ENCODE results near the gene NT5C1A.

Gene NT5C1A

DNA sequence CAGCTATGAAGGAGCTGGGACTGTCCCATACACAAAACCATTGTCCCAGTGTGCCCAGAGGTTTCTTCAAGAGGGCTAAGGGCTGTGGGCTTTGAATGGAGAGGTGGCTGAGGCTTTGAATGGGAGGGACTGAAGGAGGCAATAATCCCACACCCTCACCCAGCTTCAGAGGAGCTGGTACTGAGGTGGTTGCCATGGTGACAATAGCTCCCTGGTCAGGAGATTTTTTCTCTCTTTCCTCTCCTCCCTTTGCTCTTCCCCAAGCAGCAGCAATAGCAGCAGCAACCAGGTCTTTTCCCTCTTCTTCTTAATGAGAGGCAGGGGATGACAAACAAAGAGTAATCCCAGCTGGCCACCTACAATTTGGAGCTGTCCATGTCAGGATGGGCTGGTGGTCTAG lies 17.7 kb upstream of the NT5C1A start:
- no peak for DNase-seq (ENCODE audit: low read depth in 2 of 2)

DNA sequence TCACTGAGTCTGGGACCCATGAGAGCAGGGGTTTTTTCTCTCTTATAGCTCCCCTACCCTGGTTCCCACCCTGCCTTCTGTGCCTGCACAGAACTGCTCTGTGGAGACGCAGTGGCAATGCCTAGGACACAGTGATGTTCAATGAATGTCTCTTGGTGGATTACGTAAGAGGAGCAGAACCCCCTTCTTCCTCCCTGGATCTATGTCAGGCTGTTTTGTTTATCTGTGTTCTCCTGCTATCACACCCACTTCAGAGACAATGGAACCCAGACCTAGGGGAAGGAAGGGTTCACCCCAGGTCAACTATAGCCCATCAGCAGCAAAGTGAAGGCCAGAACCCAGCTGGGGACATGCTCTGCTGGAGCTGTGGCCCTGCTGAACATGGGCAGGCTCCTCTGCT lies 17.3 kb upstream of the NT5C1A start:
- DNase-seq (ENCODE audit: low read depth in 2 of 2), result no peak

GRCh38 chr1:39688706-39689105 lies 16.8 kb upstream of the NT5C1A start:
- no peak for DNase-seq (ENCODE audit: low read depth in 2 of 2)

DNA sequence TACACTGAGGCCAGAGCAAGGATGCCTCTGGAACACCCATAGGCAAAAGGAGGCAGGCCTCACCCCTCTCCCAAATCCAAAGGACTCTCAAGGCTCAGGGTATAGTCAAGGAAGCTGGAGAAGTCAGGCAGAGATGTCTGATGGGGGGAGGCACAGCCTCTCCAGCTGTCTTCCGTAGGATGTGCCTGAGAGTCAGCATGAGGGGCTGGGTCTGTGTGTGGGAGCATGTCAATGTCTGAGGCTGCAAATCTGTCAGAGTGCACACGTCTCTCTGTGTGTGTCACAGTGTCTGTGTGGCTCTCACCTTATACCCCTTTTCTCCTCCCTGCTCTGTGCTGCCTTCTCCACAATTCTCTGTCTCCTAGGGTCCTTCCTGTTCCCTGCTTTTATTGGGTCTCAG lies 15.3 kb upstream of the NT5C1A start:
- DNase-seq (ENCODE audit: low read depth in 2 of 2), result no peak

DNA sequence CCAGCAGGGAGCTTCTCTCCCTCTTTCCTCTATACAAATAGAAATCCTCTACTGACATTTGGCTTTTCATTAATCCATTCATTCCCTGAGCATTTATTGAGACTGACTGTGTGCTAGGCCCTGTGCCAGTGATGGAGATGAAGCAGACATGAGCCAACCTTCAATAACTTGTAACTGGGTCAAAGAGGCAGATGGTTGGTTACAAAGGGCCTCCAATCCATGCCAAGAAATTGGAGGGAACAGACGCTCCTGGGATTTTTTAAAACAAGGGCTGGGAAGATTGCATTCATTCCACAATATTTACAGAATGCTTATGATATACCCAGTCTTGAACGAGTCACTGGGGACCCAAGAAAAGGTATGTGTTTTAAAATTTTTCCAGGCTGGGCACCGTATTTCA lies 13.2 kb upstream of the NT5C1A start:
- DNase-seq (ENCODE audit: low read depth in 2 of 2), result no peak

DNA sequence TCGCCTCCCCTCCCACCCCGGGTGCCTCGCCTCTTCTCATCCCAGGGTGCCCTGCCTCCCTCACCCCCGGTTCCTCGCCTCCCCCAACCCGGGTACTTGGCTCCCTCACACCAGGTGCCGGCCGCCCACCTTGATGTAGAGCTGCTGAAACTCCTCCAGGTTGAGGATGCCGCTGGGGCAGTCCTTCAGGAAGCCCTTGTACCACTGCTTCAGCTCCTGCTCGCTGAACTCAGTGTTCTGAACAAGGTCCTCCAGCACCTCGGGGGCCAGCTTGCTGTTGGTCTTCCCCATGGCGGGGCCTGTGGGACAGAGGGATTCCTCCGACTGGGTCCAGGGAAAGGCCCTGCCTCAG lies 12.4 kb upstream of the NT5C1A start:
- DNase-seq (ENCODE audit: low read depth in 2 of 2), result no peak

DNA sequence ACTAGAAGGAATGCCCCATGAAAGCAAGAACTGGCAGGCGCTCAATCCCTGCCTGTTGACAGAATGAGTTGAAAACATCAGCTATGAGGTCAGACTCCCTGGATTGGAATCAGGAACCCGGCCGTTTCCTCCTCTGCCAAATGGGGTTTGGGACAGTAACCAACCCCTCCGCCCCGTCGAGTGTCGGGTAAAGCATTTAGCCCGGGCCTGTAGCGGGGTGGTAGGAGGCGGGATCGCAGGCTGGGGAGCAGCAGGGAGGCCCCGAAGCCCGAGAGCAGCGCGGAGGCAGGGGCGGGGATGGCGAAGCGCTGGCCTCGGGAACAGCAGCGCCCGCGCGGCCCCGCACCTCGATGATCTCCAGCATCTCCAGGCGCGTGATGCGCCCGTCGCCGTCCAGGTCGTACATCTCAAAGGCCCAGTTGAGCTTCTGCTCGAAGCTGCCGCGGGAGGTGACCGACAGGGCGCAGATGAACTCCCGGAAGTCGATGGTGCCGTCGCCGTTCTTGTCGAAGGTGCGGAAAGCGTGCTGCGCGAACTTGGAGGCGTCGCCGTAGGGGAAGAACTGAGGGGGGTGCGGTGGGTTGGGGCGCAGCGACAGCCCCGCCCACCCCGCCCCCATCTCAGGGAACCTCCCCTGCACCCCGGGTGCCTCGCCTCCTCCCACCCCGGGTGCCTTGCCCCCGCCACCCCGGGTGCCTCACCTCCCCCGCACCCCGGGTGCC lies 11.8 kb upstream of the NT5C1A start:
- no peak for DNase-seq (ENCODE audit: low read depth in 2 of 2)

GRCh38 chr1:39681999-39682398 lies 10.1 kb upstream of the NT5C1A start:
- no peak for DNase-seq (ENCODE audit: low read depth in 2 of 2)

GRCh38 chr1:39681294-39681693 lies 9.4 kb upstream of the NT5C1A start:
- DNase-seq (ENCODE audit: low read depth in 2 of 2), result no peak

DNA sequence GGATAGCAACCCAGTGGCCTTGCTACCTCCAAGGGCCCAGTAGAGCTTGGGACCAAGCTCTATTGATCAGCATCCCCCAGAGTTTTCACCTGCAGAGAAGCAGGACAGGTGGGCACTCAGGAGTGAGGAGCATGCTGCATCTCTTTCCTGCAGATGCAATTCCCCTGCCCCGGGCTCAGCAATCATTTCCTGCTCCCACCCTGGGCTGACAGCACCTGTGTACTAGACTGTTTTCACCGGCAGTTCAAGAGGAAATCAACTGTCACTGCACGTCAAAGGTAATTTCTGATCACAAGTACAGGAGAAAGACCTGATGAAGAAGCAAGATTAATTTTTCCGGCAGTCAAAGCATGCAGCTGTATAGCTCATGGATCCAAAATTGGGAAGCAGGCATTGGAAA lies 8.8 kb upstream of the NT5C1A start:
- no peak for DNase-seq (ENCODE audit: low read depth in 2 of 2)

DNA sequence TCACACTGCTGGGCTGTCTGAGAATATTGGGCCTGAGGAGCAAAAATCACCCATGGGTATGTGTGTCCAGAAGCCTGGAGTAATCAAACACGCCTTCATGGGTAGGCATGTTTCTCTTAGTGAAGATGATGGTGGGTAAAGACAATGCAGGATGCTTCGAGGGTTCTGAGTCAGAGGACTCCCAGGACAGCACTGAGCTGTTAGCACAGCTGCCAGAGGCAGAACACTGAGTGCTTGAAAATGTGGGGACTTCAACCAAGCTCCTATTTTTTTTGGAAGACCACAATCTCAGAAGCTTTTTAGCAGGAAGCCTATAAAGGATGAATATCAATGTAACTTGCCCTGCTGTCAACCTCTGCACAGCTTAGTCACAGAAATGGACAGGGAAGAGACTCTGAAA lies 7.9 kb upstream of the NT5C1A start:
- DNase-seq (ENCODE audit: low read depth in 2 of 2), result no peak

- DNase-seq (ENCODE audit: low read depth in 2 of 2), result no peak
Measured at GRCh38 chr1:39678889-39679288, 7.0 kb upstream of the NT5C1A start.

DNA sequence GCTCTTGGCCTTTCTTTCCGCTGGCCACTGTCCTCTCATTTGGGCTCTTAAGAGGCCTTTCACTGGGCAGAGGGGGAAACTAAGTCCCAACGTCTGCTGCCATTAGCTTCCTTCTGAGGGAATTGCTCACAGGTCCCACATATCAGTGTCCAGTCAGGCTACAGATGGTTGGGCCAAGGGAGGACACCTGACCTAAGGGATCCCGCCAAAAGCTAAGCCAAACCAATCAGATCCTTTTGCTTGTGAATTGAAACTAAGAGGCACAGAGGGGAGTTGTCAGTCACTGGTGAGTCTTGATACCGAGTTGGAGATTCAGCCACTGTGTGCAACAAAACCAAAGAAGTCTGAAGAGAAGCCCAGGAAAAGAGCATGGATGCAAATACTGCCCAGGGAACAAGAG lies 5.7 kb upstream of the NT5C1A start:
- no peak for DNase-seq (ENCODE audit: low read depth in 2 of 2)

DNA sequence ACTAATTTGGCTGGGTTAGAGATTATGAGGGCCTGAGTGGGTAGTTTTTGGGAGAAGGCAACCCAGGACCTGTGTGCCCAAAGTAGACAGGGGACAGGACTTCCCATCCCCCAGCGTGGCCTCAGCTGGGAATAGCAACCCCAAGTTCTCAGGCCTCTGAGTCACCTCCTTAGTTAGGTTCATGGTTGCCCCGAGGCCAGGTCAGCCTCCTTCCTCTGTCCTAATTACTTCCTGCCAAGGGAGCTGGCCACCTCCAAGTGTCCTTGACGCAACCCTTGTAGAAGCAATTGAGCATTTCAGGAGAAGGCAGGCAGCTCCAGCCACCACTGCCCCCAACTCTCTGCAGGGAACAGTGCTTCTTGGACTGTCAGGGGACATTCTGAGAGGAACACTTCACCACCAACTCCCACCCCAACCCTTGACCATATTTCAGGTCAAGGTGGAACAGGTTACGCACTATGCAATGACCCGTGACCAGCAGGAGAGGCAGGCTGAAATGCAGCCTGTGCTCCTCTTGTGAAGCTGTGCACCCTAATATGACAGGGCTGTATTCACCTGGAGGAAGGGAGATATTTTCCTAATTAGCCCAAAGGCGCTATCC lies 5.1 kb upstream of the NT5C1A start:
- DNase-seq (ENCODE audit: low read depth in 2 of 2), result no peak

GRCh38 chr1:39675220-39675619 lies 3.3 kb upstream of the NT5C1A start:
- no peak for DNase-seq (ENCODE audit: low read depth in 2 of 2)

DNA sequence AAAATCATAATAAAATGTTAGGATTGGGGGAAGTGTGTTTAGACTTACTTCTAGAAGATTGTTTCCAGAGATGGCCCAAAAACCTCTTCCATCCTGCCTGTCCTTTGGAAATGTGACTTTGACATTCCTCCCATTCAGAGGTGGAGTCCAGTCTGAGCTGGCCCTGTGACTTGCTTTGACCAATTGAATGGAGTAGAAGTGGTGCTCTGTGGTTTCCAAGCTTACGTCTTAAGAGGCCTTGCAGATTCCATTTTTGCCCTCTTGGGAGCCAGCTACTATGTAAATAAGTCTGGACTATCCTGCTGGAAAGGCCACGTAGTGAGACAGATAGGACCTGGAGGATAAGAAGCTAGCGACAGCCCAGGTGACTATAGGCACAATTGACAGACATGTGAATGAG lies 1.3 kb upstream of the NT5C1A start:
- no peak for DNase-seq (ENCODE audit: low read depth in 2 of 2)

- DNase-seq (ENCODE audit: low read depth in 2 of 2), result no peak
Measured at GRCh38 chr1:39672551-39672947, 642 bp upstream of the NT5C1A start.

DNA sequence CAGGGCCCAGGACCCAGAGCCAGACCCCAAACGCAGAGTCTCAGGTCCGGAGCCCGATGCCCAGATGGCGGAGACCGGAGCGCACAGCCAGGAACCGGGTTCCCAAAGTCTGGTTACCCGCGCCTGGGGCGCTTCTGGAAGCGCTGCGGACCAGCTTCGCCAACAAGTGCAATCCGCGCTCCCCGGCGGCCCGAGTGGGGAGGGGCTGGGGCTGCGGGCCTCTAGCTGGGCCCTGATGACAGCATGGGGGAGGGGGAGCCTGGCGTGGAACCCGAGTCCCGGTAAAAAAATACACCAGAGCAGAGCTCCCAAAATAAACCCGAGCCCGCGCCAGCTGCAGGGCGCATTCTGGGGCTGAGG lies 494 bp downstream of the NT5C1A start:
- no peak for DNase-seq (ENCODE audit: low read depth in 2 of 2)

- no peak for DNase-seq (ENCODE audit: low read depth in 2 of 2)
Measured at GRCh38 chr1:39670689-39671088, 1.2 kb downstream of the NT5C1A start.

DNA sequence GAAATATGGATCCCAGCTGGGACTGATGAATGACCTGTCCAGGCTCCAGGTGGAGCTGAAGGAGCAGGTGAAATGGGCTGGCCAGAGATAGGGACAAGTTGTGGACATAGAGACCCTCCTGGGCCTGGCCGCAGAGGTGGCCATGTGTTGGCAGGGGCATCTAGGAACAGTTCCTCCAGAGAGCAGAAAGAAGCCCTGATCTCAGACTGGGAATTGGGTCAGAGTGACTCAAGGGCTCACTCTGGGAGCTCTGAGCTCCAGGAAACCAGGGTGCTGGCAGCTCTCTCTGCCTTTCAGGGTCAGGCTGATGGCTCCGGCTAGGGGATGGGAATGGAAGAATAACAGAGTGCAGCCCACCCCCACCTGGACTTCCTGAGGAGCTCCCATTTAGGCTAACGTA lies 3.0 kb downstream of the NT5C1A start:
- no peak for DNase-seq (ENCODE audit: low read depth in 2 of 2)

DNA sequence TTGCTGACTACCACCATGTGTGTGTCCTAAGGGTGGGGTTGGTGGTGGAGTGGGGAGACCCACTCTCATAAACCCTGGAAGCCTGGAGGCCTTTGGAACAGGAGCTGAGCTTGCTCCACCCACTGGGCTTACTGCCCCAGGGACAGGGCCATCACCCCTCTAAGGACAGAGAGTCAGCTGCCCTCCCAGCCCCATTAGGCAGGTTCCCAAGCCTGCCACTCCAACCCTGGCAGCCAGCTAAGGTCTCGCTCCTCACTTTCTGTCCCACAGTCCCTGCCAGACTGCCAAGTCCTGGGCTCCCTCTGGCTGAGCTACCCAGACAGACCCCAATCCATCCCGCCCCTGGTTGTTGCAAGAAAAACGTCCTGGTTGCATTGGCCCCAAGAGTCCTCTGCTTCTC lies 3.8 kb downstream of the NT5C1A start:
- no peak for DNase-seq (ENCODE audit: low read depth in 2 of 2)

DNA sequence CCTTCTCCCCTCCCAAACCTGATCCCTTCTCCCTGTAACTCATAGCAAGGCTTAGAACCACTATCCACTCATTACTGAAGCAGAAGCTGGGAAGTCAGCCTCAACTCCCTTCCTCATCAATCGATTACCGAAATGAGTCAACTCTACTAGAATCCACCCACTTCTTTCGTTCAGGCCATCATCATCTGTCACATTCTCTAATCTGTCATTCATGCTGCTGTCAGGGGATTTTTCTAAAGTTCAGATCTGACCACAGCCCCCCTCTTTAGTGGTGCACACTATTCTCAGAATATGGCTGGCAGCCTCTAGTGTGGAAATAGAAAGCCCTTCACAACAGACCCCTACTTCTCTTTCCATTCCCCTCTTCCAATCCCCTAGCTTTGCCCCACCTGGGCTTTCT lies 5.1 kb downstream of the NT5C1A start:
- no peak for DNase-seq (ENCODE audit: low read depth in 2 of 2)

DNA sequence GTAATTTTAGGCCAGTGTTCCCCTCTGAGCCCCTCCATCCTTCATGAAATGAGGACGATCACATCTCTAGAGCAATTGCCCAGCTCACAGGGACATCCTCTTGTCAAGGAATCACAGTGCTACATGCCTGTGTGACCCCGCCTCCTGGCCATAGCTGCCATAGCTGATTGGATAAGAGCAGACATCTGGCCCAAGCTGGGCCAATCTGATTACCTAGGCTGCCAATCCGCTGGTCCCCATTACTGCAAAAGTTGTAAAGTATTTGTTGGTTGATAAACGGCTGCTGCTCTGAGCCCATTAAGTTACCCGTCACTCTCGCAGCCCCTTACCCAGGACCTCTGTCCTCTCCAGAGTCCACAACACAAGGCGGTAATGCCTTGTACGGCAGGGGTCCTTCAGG lies 8.3 kb downstream of the NT5C1A start:
- DNase-seq (ENCODE audit: low read depth in 2 of 2), result no peak

DNA sequence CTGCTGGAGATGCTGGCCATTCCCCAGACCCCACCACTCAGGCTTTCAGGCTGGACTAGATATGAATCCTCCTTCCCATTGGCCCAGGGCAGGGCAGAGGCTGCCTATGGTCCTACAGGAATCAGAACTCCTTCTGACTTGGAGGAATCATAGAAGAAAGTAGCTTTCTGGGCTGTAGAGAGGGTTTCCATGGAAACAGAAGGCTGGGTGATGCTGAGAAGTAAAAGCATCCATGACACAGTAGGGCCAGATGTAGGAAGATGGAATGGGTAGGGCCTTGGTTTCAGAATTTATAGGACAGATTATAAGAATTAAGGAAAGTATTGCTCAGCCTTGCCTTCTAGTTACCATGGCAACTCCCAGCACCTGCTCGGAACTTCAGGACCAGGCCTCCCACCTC lies 9.0 kb downstream of the NT5C1A start:
- DNase-seq (ENCODE audit: low read depth in 2 of 2), result no peak
